ENCODE measurements around the gene FETUB.
"Not testable (repeated sequence)": the region's sequence is repeated elsewhere in the genome, so short reads cannot be mapped to it uniquely, and the experiment has no call there.

The FETUB gene

DNA sequence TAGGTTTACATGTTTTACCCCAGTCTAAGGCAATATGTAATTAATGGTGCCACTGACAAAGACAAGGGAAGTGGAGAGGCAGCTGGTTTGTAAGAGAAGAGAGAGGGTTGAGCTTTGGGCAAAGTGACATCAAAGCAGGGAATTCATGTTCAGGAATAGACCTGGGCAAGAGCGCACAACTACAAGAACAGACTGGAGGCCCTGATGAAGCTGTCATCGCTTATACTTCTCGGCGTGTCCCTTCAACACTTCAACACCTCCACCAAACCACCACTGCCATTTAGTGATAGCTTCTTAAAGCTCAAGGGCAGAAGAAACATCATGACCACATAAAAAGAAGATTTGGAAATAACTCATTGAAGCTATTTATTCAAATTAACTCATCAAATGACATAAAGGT, 57.3 kb downstream of the FETUB start:
- H3K4me3 ChIP-seq (ENCODE audit: low read depth, low read length), result no peak overlapping the region
- no peaks in the 10 kb centered on the region for H3K36me3 ChIP-seq
- peaks cover 12% of the 10 kb centered on the region for H3K27me3 ChIP-seq (ENCODE audit: insufficient read depth, low read depth, severe bottlenecking)
- H3K27ac ChIP-seq, result no peak overlapping the region
- H3K9me3 ChIP-seq (ENCODE audit: severe bottlenecking), result no peaks in the 10 kb centered on the region
- no peak for DNase-seq
- TF ChIP-seq, protein P1, sequence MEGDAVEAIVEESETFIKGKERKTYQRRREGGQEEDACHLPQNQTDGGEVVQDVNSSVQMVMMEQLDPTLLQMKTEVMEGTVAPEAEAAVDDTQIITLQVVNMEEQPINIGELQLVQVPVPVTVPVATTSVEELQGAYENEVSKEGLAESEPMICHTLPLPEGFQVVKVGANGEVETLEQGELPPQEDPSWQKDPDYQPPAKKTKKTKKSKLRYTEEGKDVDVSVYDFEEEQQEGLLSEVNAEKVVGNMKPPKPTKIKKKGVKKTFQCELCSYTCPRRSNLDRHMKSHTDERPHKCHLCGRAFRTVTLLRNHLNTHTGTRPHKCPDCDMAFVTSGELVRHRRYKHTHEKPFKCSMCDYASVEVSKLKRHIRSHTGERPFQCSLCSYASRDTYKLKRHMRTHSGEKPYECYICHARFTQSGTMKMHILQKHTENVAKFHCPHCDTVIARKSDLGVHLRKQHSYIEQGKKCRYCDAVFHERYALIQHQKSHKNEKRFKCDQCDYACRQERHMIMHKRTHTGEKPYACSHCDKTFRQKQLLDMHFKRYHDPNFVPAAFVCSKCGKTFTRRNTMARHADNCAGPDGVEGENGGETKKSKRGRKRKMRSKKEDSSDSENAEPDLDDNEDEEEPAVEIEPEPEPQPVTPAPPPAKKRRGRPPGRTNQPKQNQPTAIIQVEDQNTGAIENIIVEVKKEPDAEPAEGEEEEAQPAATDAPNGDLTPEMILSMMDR (IDR thresholded peaks at IDR 0.05; ENCODE audit: low read depth, low read length), result no peak

DNA sequence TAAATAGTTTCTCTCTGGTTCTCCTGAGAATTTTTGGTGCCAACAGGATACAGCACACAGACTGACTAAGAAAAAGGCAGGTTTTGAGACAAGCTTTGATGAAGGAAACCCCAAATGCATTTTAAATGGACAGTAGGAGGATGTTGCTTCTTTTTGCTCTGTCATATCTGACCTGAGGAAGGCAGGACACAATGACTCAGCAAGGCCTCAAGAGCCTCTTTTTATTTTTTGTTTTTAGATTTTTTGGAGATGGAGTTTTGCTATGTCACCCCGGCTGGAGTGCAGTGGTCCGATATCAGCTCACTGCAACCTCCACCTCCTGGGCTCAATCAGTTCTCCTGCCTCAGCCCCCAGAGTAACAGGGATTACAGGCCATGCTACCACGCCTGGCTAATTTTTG, 60.1 kb downstream of the FETUB start:
- no peak overlapping the region for H3K27ac ChIP-seq
- TF ChIP-seq, protein P1 (IDR thresholded peaks at IDR 0.05; ENCODE audit: low read depth, low read length), result no peak
- H3K36me3 ChIP-seq, result no peaks in the 10 kb centered on the region

DNA sequence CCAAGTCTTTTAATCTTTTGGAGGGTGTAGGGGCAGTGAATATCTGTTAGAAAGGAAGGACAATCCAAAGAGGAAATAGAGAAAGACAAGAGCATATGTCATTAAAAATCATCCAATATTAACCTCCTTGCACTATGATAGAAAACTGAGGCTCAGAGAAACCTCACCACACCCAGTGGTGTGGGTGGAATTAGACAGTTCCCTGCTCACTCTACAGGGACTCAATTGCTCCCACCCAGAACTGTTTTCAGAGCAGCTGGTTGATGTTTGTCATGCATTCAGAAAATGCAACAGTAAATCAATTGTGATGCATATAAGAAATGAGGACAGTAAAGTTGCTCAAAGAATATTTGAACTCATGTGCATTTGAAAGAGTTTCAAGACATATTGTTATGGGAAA, 62.3 kb downstream of the FETUB start:
- H3K4me3 ChIP-seq (ENCODE audit: low read depth, low read length); H3K36me3 ChIP-seq; DNase-seq; H3K27ac ChIP-seq; H3K9me3 ChIP-seq (ENCODE audit: severe bottlenecking): not testable (repeated sequence)
- peaks cover 15% of the 10 kb centered on the region for H3K27me3 ChIP-seq (ENCODE audit: insufficient read depth, low read depth, severe bottlenecking)

More for the DNA sequence above, 60.1 kb downstream of the FETUB start:
- Histone ChIP-seq H3K4me3 (ENCODE audit: low read depth, low read length) (no peak overlapping the region), H3K9me3 (ENCODE audit: severe bottlenecking) (no peaks in the 10 kb centered on the region), H3K27me3 (ENCODE audit: insufficient read depth, low read depth, severe bottlenecking) (peaks cover 7% of the 10 kb centered on the region)
- no peak for DNase-seq

Measured in WERI-Rb-1 (cell line).